ENCODE results near the gene IGFL3. TPM values are rescaled to one million over a fixed set of nuclear protein-coding genes. Genes with fewer than 3 reads are reported as not detected.

IGFL3 gene
- total RNA-seq, 1 donor from 2014 or later, result not detected

GRCh38 chr19:46076951-46077814, 47.3 kb downstream of the IGFL3 start:
- DNase-seq (ENCODE audit: low read depth), result peak; percentile 59

- no peak for DNase-seq (ENCODE audit: low read depth)
These were observed 48.2 kb downstream of the IGFL3 start for GRCh38 chr19:46076031-46076880.

GRCh38 chr19:46073268-46073922, 51.1 kb downstream of the IGFL3 start:
- DNase-seq (ENCODE audit: low read depth), result no peak

Other genes starting within 250 kb of the IGFL3 start
- 23.1 and 27.6 TPM in 2 replicates for gene IRF2BP1, start 238.5 kb downstream of the IGFL3 start, total RNA-seq
- gene MYPOP, start 222.1 kb downstream of the IGFL3 start, total RNA-seq, result 0.69 and 2.5 TPM in 2 replicates
- gene NANOS2, start 209.9 kb downstream of the IGFL3 start, total RNA-seq, result not detected in 2 replicates
- under 0.01 TPM in 1 of 2 replicates, not detected in the other for gene NOVA2, start 150.8 kb downstream of the IGFL3 start, total RNA-seq
- 6.1 and 7.5 TPM in 2 replicates for gene CCDC61, start 129.2 kb downstream of the IGFL3 start, total RNA-seq
- gene PGLYRP1, start 101.6 kb downstream of the IGFL3 start, total RNA-seq, result not detected in 2 replicates
- gene IGFL4, start 83.7 kb downstream of the IGFL3 start, total RNA-seq, result not detected in 2 replicates
- gene IGFL2, start 23.6 kb upstream of the IGFL3 start, total RNA-seq, result not detected in 2 replicates
- 3.8 TPM in 1 of 2 replicates, not detected in the other for gene IGFL1, start 105.1 kb upstream of the IGFL3 start, total RNA-seq
- 1.1 TPM in 1 of 2 replicates, not detected in the other for gene HIF3A, start 172.4 kb upstream of the IGFL3 start, total RNA-seq
- gene PPP5C, start 222.4 kb upstream of the IGFL3 start, total RNA-seq, result 36.6 and 64.9 TPM in 2 replicates